ENCODE data around the gene EMC1.

DNA sequence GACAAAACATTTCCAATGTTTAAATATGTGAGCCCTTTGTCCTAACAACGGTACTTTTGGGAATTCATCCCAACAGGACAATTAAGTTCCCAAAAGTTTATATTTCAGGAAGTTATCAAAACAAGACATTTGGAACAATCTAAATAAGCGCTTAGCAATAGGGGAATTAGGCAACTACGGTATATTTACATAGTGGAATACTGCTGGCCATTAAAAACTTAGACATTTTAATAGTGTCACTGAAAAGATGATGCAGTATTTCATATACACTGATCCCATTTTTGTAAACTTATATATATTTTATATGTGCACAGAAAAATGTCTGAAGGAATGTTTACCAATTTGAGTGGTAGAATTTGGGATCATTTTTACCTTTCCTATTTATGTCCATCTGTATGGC, 62.1 kb downstream of the EMC1 start:
- TF ChIP-seq POLR2A (IDR thresholded peaks at IDR 0.05; ENCODE audit: low read depth, low read length) (no peak), POLR2AphosphoS5 (IDR thresholded peaks at IDR 0.05; ENCODE audit: low read depth, low read length) (no peak), TAF1 (IDR thresholded peaks at IDR 0.05; ENCODE audit: low read depth, low read length) (no peak), POU2F2 (IDR thresholded peaks at IDR 0.05; ENCODE audit: low read depth, low read length) (no peak), SPI1 (IDR thresholded peaks at IDR 0.05; ENCODE audit: low read depth, low read length) (no peak)
